HG02885 (cell line): ENCODE measurements around the gene PSEN2.

Experiments
- ATAC-seq: cut with Tn5 transposase; IDR thresholded peaks from one replicate; pipeline ENCODE4 v1.9.1; 2021; ENCODE audit warnings: mild to moderate bottlenecking; ENCODE audit not compliant: unreplicated experiment, poor library complexity

The PSEN2 gene

GRCh38 chr1:226884966-226885820, 14.8 kb downstream of the PSEN2 start:
- no peak for ATAC-seq

DNA sequence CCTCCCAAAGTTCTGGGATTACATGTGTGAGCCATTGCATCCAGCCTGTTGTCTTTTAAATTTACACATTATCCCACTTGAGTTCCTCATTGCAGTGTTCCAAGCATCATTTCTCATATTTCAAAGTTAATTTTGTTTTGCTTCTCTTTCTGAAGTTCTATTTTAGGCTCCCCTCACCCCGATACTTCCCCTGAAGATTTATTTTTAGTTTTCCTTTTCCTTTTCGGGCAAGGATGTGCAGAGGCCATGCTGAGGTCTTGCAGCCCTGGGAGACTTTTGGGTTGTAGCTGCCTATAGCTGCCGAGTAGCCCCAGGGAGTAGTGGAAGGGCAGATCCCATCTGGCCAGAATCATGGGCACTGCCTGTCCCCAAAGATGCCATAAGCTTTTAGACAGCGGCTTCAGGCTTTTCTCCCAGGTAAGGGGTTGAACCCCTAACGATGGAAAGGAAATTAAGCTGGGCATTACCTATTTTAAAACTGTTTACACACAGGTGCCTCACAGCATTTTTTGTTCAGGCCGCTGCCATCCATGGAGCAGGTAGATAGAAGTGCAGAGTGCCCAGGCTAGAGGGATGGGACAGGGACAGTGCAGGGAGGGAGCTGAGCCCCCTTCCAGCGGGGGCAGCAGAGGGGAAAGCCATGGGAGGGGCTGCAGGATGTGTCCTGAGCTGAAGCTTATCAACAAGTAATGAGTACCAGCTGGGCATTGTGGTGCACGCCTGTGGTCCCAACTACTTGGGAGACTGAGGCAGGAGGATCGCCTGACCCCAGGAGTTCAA, 15.9 kb downstream of the PSEN2 start:
- no peak for ATAC-seq

DNA sequence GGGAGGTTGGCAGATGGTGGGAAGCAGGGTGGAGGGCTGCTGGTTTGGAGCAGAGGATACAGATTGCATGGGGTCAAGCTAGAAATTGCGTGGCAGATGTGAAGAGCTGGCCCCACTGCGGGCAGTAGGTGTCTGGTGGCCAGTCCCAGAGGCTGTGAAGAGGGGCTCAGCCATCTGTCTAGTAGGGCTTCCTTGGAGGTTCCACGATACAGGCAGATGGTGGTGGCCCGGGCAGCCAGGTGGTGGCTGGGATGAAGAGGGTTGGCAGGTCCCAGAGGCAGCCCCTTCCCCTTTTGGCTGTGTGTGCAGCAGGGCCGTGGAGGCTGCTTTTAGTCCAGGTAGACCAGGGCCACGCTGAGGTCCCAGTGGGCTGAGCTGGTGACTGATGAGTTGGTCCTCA, 16.6 kb downstream of the PSEN2 start:
- ATAC-seq = no peak

- no peak for ATAC-seq
Measured at GRCh38 chr1:226888021-226888420, 17.6 kb downstream of the PSEN2 start.

DNA sequence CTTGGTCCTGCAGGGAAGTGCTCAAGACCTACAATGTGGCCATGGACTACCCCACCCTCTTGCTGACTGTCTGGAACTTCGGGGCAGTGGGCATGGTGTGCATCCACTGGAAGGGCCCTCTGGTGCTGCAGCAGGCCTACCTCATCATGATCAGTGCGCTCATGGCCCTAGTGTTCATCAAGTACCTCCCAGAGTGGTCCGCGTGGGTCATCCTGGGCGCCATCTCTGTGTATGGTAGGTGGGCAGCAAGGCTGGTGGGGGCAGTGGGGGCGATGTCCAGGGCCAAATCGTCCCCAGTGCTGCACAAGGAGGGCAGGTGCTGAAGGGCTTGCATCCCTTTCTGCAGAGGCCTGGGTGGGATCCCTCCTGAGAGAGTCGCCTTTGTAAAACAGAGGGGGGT, 18.4 kb downstream of the PSEN2 start:
- no peak for ATAC-seq

- no peak for ATAC-seq
Measured at GRCh38 chr1:226889616-226890330, 19.4 kb downstream of the PSEN2 start.

DNA sequence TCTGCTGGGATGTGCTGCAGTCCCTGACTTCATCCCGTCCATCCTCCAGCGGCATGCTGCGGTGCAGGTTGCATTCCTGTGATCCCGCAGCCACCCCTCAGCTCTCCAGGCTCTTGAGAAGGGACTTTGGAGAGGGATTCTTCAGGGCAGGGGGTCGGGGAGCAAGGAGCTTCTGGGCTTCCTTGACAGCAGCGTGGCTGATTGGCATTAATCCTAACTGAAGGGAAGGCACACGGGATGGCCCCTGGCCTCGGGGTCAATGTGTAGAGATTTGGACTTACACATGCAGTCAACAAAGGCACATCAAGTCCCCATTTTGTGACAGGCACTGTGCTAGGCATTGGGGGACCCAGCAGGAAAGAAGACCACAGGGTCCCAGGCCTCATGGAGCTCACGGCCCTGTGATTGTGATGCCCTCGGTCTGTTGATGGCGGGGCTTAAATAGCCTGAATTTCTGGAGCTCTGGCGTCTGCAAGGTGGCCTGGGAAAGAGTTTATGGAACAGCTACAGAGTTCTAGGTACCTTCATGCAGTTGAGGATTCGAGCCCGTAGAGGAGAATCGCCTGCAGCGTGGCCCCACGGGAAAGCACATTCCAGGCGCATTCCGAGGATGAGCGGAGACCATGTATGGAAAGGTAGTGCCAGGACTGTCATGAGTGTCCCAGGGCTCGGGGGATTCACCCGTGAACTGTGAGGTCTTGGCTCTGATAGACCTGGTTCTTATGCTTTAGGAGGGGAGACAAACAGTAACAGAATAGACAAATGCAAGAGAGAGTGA, 20.1 kb downstream of the PSEN2 start:
- no peak for ATAC-seq

DNA sequence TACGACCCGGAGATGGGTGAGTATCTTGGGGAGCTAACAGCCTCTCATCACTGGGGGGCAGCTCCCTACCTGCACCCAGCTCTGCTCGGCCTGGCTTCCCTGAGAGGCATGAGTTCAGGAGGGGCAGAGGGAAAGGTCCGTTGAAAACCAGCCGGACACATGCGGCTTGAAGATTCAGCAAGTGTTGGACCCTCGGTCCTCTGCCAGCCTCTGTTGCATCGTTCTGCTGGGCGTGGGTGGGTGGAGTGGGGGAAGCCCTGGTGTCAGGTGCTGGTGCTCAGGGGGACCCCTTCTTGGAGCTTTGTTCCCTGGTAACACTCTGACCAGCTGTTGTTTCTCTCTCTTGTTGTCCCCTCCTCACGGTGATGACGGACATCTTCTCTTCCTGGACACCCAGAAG, 20.9 kb downstream of the PSEN2 start:
- ATAC-seq = no peak

GRCh38 chr1:226891846-226892523, 21.6 kb downstream of the PSEN2 start:
- no peak for ATAC-seq

DNA sequence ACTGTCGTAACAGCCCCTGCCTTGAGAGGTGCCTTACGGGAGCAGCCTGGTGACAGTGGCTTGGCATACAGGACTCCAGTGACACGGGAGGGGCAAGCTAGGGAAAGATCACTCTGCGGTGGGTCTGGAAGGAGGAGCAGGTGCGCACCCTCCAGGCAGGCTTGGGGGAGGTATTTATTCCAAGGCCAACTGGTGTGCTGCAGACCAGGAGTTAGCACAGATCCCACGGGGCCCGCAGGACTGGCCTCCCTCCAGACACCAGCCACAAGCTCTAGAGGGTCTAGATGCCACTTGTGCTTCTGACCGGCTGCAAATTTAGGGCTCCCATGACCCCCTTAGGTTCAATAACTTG, 22.1 kb downstream of the PSEN2 start:
- ATAC-seq = no peak

- ATAC-seq = no peak
Measured at GRCh38 chr1:226893936-226894335, 23.5 kb downstream of the PSEN2 start.

GRCh38 chr1:226894826-226895225, 24.4 kb downstream of the PSEN2 start:
- ATAC-seq = no peak

DNA sequence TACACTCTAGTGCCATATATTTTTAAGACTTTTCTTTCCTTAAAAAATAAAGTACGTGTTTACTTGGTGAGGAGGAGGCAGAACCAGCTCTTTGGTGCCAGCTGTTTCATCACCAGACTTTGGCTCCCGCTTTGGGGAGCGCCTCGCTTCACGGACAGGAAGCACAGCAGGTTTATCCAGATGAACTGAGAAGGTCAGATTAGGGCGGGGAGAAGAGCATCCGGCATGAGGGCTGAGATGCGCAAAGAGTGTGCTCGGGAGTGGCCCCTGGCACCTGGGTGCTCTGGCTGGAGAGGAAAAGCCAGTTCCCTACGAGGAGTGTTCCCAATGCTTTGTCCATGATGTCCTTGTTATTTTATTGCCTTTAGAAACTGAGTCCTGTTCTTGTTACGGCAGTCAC, 25.2 kb downstream of the PSEN2 start:
- no peak for ATAC-seq

DNA sequence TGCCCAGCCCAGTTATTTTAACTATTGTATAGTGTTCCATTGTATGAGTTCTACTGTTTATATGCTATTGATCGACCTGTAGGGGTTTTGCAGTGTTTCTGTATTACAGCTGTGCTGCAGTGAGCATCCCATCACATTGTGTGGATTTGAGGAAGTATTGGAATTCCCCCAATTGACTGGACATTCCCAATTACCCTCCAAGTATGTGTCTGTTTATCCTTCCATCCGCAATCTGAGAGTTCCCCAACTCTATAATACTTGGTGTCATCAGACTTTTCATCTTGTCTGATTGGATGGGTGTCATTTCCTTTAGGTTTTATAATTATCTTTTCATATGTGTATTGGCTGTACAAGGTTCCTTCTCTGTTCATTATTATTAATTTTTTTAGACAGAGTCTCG, 27.8 kb downstream of the PSEN2 start:
- ATAC-seq = no peak

- no peak for ATAC-seq
Measured at GRCh38 chr1:226901421-226901820, 31.0 kb downstream of the PSEN2 start.

DNA sequence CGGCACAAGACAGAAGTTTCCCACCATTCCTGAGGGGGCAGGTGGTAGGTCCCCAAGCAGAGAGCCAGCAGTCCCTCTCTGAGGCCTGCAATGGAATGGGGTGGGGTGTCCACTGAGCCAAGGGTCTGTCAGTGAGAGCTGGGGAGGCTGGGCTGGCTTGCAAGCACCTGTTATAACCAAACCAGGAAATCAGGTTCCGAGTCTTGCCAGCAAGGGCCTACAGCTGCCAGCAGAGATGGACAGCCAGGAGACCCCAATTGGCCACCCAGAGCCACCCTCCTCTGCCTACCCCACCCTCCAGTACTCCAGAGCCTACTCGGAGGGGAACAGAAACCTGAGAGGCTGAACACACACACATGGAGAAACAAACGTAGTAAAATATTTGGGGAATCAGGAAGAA, 32.2 kb downstream of the PSEN2 start:
- ATAC-seq = no peak

DNA sequence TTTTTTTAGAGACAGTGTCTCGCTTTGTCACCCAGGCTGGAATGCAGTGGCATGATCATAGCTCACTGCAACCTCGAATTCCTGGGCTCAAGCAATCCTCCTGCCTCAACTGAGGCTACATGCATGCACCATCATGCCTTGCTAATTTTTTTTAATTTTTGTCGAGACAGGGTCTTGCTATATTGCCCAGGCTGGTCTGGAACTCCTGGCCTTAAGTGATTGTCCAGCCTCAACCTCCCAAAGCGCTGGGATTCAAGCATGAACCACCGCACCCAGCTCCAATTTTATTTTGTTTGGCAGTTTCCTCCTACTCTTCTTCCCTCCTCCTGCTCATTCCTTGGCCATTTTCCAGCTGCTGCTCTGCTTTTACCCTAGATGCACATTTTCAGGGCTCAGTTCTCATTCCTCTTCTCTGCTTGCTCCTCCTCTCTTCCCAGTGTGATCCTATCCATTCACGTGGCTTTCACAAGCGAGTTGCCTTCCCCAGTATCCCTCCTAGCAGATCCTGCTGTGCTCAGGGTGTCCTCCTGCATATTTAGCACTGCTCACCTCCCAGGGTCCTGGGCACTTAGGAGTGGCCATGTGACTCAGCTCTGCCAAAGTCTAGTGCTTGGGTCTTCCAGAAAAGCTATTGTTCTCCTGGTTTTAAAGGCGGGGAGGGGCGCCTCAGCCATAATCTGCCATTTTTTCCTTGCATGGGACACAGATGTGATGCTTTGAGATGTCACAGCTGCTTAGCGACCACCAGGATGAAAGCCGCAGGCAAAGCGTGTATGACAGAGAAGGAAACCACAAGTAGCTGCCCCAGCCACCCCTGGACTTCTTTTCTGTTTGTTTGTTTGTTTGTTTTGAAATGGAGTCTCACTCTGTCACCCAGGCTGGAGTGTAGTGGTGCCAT, 33.7 kb downstream of the PSEN2 start:
- no peak for ATAC-seq

- ATAC-seq = no peak
Measured at GRCh38 chr1:226904772-226905171, 34.4 kb downstream of the PSEN2 start.

- no peak for ATAC-seq
Measured at GRCh38 chr1:226908419-226908818, 38.0 kb downstream of the PSEN2 start.
